PFSK-1 (cell line): Measurements from ENCODE around the gene TMEM117.

ENCODE experiments used
- POLR2AphosphoS5 ChIP-seq: IDR thresholded peaks from 2 replicates; pipeline ENCODE4 v1.6.1; 2012; ENCODE audit warnings: low read depth, mild to moderate bottlenecking, control low read depth, low read length, moderate library complexity
- TF ChIP-seq, protein P1 (sequence below), 2 experiments: IDR thresholded peaks; 2 replicates each; pipeline versions ENCODE4 v1.6.1 to v1.8.0; 2011 to 2012; ENCODE audit warnings: low read depth in 2 of 2, low read length in 2 of 2, control low read depth in 1 of 2, inconsistent platforms in 1 of 2, mild to moderate bottlenecking in 1 of 2, moderate library complexity in 1 of 2; ENCODE audit not compliant: insufficient read depth in 1 of 2

DNA sequence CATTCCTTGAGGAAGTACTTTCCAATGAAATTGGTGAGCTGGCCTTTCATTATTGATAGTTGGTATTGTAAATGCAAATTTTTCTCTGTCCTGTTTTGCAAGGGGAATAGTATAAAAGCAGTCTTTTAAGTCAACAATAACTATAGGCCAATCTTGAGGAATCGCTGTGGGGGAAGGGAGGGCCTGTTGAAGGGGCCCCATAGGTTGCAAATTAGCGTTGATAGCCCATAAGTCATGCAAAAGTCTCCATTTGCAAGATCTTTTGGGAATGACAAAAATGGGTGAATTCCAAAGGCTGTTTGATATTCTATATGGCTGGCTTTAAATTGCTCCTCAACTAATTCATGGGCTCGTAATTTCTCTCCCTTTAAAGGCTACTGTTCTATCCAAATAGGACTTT is 143.6 kb downstream of the TMEM117 start:
- no peak for TF ChIP-seq POLR2AphosphoS5
- TF ChIP-seq, protein P1, sequence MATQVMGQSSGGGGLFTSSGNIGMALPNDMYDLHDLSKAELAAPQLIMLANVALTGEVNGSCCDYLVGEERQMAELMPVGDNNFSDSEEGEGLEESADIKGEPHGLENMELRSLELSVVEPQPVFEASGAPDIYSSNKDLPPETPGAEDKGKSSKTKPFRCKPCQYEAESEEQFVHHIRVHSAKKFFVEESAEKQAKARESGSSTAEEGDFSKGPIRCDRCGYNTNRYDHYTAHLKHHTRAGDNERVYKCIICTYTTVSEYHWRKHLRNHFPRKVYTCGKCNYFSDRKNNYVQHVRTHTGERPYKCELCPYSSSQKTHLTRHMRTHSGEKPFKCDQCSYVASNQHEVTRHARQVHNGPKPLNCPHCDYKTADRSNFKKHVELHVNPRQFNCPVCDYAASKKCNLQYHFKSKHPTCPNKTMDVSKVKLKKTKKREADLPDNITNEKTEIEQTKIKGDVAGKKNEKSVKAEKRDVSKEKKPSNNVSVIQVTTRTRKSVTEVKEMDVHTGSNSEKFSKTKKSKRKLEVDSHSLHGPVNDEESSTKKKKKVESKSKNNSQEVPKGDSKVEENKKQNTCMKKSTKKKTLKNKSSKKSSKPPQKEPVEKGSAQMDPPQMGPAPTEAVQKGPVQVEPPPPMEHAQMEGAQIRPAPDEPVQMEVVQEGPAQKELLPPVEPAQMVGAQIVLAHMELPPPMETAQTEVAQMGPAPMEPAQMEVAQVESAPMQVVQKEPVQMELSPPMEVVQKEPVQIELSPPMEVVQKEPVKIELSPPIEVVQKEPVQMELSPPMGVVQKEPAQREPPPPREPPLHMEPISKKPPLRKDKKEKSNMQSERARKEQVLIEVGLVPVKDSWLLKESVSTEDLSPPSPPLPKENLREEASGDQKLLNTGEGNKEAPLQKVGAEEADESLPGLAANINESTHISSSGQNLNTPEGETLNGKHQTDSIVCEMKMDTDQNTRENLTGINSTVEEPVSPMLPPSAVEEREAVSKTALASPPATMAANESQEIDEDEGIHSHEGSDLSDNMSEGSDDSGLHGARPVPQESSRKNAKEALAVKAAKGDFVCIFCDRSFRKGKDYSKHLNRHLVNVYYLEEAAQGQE (IDR thresholded peaks at IDR 0.05; ENCODE audit: insufficient read depth in 1 of 2, low read depth in 2 of 2, low read length in 2 of 2), result no peak
